Peyer's patch (tissue), 4 donors: ENCODE data around the gene ING3. TPM values are rescaled to one million over a fixed set of nuclear protein-coding genes. Genes with fewer than 3 reads are reported as not detected.
A peak's percentile ranks its signal among the peaks of the same experiment; 100 is the strongest.
"Not testable (repeated sequence)": the region's sequence is repeated elsewhere in the genome, so short reads cannot be mapped to it uniquely, and the experiment has no call there.

Experiments used
- DNase-seq, 3 donors: peaks; one replicate each; pipeline ENCODE4 v3.0.0-alpha.2; 2017 to 2019
- H3K27ac ChIP-seq, 4 donors: fragments of 200-600 bp; sonication (generic); one replicate each; pipeline ENCODE4 v1.5.1; 2016 to 2019
- H3K27me3 ChIP-seq, 2 donors: fragments of 200-600 bp; sonication (generic); one replicate each; pipeline ENCODE4 v1.5.1; 2019
- H3K36me3 ChIP-seq, 3 donors: fragments of 200-600 bp; sonication (generic); one replicate each; pipeline ENCODE4 v1.5.1; 2016 to 2019
- H3K4me1 ChIP-seq, 4 donors: fragments of 200-600 bp; sonication (generic); one replicate each; pipeline ENCODE4 v1.5.1; 2016 to 2019
- H3K4me3 ChIP-seq, 4 donors: fragments of 200-600 bp; sonication (generic); 1 replicate in 3 of 4; 2 replicates in 1 of 4; pipeline ENCODE4 v1.5.1; 2016 to 2019; ENCODE audit warnings: mild to moderate bottlenecking in 1 of 4
- H3K9me3 ChIP-seq, 4 donors: fragments of 200-600 bp; sonication (generic); one replicate each; pipeline ENCODE4 v1.5.1; 2016 to 2019; ENCODE audit warnings: mild to moderate bottlenecking in 1 of 4
- CTCF ChIP-seq, 6 experiments: fragments of 450-650 bp in 4 of 6; fragments of 200-600 bp in 2 of 6; sonication (generic) in 1 of 6; IDR thresholded peaks; one replicate each; pipeline ENCODE4 v1.5.1; 2017 to 2019; ENCODE audit warnings: antibody characterized with exemption in 6 of 6, mild to moderate bottlenecking in 3 of 6, moderate library complexity in 1 of 6
- POLR2A ChIP-seq, 2 donors: fragments of 450-650 bp; IDR thresholded peaks; one replicate each; pipeline ENCODE4 v1.5.1; 2017; ENCODE audit warnings: antibody characterized with exemption in 2 of 2, mild to moderate bottlenecking in 2 of 2, moderate library complexity in 2 of 2
- total RNA-seq, 4 donors: library from RNA; depleted of rRNA; stranded (reverse); fragments of >200 nt; gene quantifications; one replicate each; pipeline ENCODE4 v1.1.0, GENCODE V29; 2016

Gene ING3
- total RNA-seq, 4 donors from 2014 or later = 17.9 to 24.8 (median 22.7) TPM

GRCh38 chr7:121002048-121002756 is 51.6 kb downstream of the ING3 start:
- no peak overlapping the region for H3K4me3 ChIP-seq
- TF ChIP-seq CTCF (IDR thresholded peaks at IDR 0.05) (no peak), POLR2A (IDR thresholded peaks at IDR 0.05) (no peak)
- no peak overlapping the region for H3K27ac ChIP-seq
- H3K36me3 ChIP-seq = no peaks in the 10 kb centered on the region
- no peak for DNase-seq
- H3K4me1 ChIP-seq = no peaks in the 10 kb centered on the region
- H3K27me3 ChIP-seq = no peaks in the 10 kb centered on the region
- no peaks in the 10 kb centered on the region for H3K9me3 ChIP-seq

- H3K9me3 ChIP-seq = no peaks in the 10 kb centered on the region
- H3K27ac ChIP-seq = no peak overlapping the region
- TF ChIP-seq POLR2A (IDR thresholded peaks at IDR 0.05) = no peak
- no peak for TF ChIP-seq CTCF (IDR thresholded peaks at IDR 0.05)
- no peak overlapping the region for H3K4me3 ChIP-seq
- H3K27me3 ChIP-seq = no peaks in the 10 kb centered on the region
- DNase-seq = no peak
- H3K4me1 ChIP-seq = no peaks in the 10 kb centered on the region
- H3K36me3 ChIP-seq = no peaks in the 10 kb centered on the region
Measured at GRCh38 chr7:121002757-121003200, 52.2 kb downstream of the ING3 start.

GRCh38 chr7:121003986-121004685 is 53.6 kb downstream of the ING3 start:
- Histone ChIP-seq H3K4me1 (no peaks in the 10 kb centered on the region), H3K27me3 (no peaks in the 10 kb centered on the region), H3K9me3 (no peaks in the 10 kb centered on the region), H3K4me3 (no peak overlapping the region), H3K27ac (no peak overlapping the region), H3K36me3 (no peaks in the 10 kb centered on the region)
- TF ChIP-seq POLR2A (IDR thresholded peaks at IDR 0.05) = no peak
- no peak for TF ChIP-seq CTCF (IDR thresholded peaks at IDR 0.05)
- no peak for DNase-seq

GRCh38 chr7:121005058-121005457 is 54.5 kb downstream of the ING3 start:
- H3K4me1 ChIP-seq, H3K4me3 ChIP-seq, H3K27ac ChIP-seq, H3K9me3 ChIP-seq, H3K27me3 ChIP-seq, H3K36me3 ChIP-seq, DNase-seq: not testable (repeated sequence)

GRCh38 chr7:121005996-121006584 is 55.5 kb downstream of the ING3 start:
- H3K4me1 ChIP-seq = no peaks in the 10 kb centered on the region

More at GRCh38 chr7:121005996-121006584, 55.5 kb downstream of the ING3 start:
- DNase-seq = no peak
- H3K9me3 ChIP-seq = no peaks in the 10 kb centered on the region
- no peaks in the 10 kb centered on the region for H3K27me3 ChIP-seq
- H3K27ac ChIP-seq = peak overlapping the region in 2 of 4 donors; percentile 3 to 43
- no peak overlapping the region for H3K4me3 ChIP-seq
- TF ChIP-seq CTCF (IDR thresholded peaks at IDR 0.05) (no peak), POLR2A (IDR thresholded peaks at IDR 0.05) (no peak)
- no peaks in the 10 kb centered on the region for H3K36me3 ChIP-seq
